ENCODE results near the gene BIN2. TPM values are rescaled to one million over a fixed set of nuclear protein-coding genes. Genes with fewer than 3 reads are reported as not detected.

BIN2 gene
- polyA plus RNA-seq, 3 donors: 120 to 376 (median 196) TPM

DNA sequence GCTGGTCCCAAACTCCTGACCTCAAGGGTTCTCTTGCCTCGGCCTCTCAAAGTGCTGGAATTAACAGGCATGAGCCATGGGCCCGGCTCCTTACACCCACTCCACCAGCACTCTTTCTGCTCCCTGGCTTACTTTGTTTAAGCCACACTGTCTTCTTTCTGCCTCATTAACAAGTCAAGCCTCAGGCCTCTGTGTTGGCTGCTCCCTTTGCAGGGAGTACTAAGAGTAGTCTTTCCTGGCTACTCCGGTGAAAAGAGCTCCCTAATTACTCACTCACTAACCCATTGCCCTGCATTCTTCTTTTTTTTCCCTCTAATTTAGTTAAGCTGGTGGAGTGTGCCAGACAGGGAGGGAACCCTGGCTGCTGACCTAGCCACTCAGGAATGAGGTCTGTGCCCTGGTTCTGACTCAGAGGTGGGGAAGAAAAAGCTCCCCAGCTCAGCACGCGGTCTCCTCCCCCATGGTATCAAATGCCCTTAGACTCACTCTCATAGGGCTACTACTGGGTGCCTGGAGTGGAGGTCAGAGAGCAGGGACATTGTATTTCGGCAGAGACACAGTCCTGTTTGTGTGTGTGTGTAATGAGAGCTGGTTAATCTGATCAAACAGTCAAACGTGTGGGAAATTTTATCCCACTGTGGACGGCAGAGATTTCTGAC, 47.5 kb upstream of the BIN2 start:
- Histone ChIP-seq H3K79me2 (ENCODE audit: insufficient read depth, low read length) (no peaks in the 10 kb centered on the region), H3K4me3 (replicated peaks in 1 of 3; ENCODE audit: low read depth in 2 of 3, low read length in 3 of 3) (no peak overlapping the region), H2AFZ (ENCODE audit: insufficient read depth, low read depth, low read length, poor library complexity, severe bottlenecking) (no peak overlapping the region), H3K27me3 (ENCODE audit: control insufficient read depth in 2 of 2, insufficient read depth in 2 of 2, low read length in 2 of 2) (no peaks in the 10 kb centered on the region), H3K27ac (ENCODE audit: low read depth in 1 of 2, low read length in 2 of 2) (no peak overlapping the region), H3K9ac (ENCODE audit: insufficient read depth, low read length, poor library complexity, severe bottlenecking) (no peak overlapping the region), H3K4me1 (ENCODE audit: control insufficient read depth in 1 of 2, insufficient read depth in 2 of 2, low read length in 2 of 2) (peaks cover 18 to 23% of the 10 kb centered on the region in 2 donors), H3K4me2 (replicated peaks; ENCODE audit: extremely low read depth, low read length, poor library complexity, severe bottlenecking) (no peak overlapping the region), H4K20me1 (ENCODE audit: insufficient read depth, low read length) (peaks cover 8% of the 10 kb centered on the region), H3K36me3 (replicated peaks in 1 of 2; ENCODE audit: control insufficient read depth in 1 of 2, insufficient read depth in 2 of 2, low read length in 2 of 2) (peaks cover 13 to 61% of the 10 kb centered on the region in 2 donors), H3K9me3 (replicated peaks in 1 of 2; ENCODE audit: control insufficient read depth in 1 of 2, insufficient read depth in 1 of 2, low read length in 2 of 2) (no peaks in the 10 kb centered on the region)
- H3K9me3 Mint-ChIP-seq: peaks cover 0 to 16% (median 9%) of the 10 kb centered on the region in 7 donors
- 96% methylated on average over 4 of the region's 8 CpGs for WGBS (ENCODE audit: insufficient coverage)
- no peak overlapping the region for H3K4me3 Mint-ChIP-seq
- intact Hi-C loops (cut with micrococcal nuclease): no loop called here
- H3K36me3 Mint-ChIP-seq: peaks cover 68 to 79% of the 10 kb centered on the region in 2 donors
- no peak for DNase-seq
- TF ChIP-seq, protein P1, sequence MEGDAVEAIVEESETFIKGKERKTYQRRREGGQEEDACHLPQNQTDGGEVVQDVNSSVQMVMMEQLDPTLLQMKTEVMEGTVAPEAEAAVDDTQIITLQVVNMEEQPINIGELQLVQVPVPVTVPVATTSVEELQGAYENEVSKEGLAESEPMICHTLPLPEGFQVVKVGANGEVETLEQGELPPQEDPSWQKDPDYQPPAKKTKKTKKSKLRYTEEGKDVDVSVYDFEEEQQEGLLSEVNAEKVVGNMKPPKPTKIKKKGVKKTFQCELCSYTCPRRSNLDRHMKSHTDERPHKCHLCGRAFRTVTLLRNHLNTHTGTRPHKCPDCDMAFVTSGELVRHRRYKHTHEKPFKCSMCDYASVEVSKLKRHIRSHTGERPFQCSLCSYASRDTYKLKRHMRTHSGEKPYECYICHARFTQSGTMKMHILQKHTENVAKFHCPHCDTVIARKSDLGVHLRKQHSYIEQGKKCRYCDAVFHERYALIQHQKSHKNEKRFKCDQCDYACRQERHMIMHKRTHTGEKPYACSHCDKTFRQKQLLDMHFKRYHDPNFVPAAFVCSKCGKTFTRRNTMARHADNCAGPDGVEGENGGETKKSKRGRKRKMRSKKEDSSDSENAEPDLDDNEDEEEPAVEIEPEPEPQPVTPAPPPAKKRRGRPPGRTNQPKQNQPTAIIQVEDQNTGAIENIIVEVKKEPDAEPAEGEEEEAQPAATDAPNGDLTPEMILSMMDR (IDR thresholded peaks at IDR 0.05): no peak
- H3K27ac Mint-ChIP-seq: no peak overlapping the region
- peaks cover 0 to 6% (median 0%) of the 10 kb centered on the region in 3 donors for H3K27me3 Mint-ChIP-seq (ENCODE audit: low read depth in 3 of 3)
- H3K4me1 Mint-ChIP-seq: peaks cover 26% of the 10 kb centered on the region

DNA sequence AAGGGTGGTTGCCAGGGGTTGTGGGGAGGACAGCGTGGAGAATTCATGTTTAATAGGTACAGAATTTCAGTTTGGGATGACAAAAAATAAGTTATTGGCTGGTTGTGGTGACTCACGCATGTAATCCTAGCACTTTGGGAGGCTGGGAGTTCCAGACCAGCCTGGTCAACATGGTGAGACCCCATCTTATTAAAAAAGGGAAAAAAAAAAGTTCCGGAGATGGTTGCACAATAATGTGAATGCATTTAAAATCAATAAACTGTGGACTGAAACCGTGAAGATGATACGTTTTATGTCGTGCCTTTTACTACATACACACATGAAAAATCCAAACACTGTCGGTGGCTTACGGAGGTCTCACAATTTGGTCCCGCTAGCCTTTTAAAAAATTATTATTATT, 46.7 kb upstream of the BIN2 start:
- TF ChIP-seq, protein P1 (IDR thresholded peaks at IDR 0.05): no peak
- Histone ChIP-seq H4K20me1 (ENCODE audit: insufficient read depth, low read length) (peaks cover 8% of the 10 kb centered on the region), H3K27me3 (ENCODE audit: control insufficient read depth in 2 of 2, insufficient read depth in 2 of 2, low read length in 2 of 2) (no peaks in the 10 kb centered on the region), H3K36me3 (replicated peaks in 1 of 2; ENCODE audit: control insufficient read depth in 1 of 2, insufficient read depth in 2 of 2, low read length in 2 of 2) (peaks cover 9 to 55% of the 10 kb centered on the region in 2 donors), H3K9ac (ENCODE audit: insufficient read depth, low read length, poor library complexity, severe bottlenecking) (no peak overlapping the region), H3K79me2 (ENCODE audit: insufficient read depth, low read length) (no peaks in the 10 kb centered on the region), H2AFZ (ENCODE audit: insufficient read depth, low read depth, low read length, poor library complexity, severe bottlenecking) (no peak overlapping the region), H3K4me1 (ENCODE audit: control insufficient read depth in 1 of 2, insufficient read depth in 2 of 2, low read length in 2 of 2) (peaks cover 18 to 23% of the 10 kb centered on the region in 2 donors), H3K4me3 (replicated peaks in 1 of 3; ENCODE audit: low read depth in 2 of 3, low read length in 3 of 3) (no peak overlapping the region), H3K27ac (ENCODE audit: low read depth in 1 of 2, low read length in 2 of 2) (no peak overlapping the region), H3K4me2 (replicated peaks; ENCODE audit: extremely low read depth, low read length, poor library complexity, severe bottlenecking) (no peak overlapping the region), H3K9me3 (replicated peaks in 1 of 2; ENCODE audit: control insufficient read depth in 1 of 2, insufficient read depth in 1 of 2, low read length in 2 of 2) (no peaks in the 10 kb centered on the region)
- Mint-ChIP-seq H3K4me1 (peaks cover 26% of the 10 kb centered on the region), H3K27me3 (ENCODE audit: low read depth in 3 of 3) (peaks cover 0 to 6% (median 0%) of the 10 kb centered on the region in 3 donors), H3K36me3 (peaks cover 72 to 79% of the 10 kb centered on the region in 2 donors), H3K27ac (peak overlapping the region in 1 of 7 donors; percentile 20), H3K9me3 (peaks cover 0 to 16% (median 9%) of the 10 kb centered on the region in 7 donors), H3K4me3 (peak overlapping the region in 1 of 2 donors; percentile 11)
- DNase-seq: no peak
- intact Hi-C loops (cut with micrococcal nuclease): no loop called here
- 100% methylated on average over 2 of the region's 9 CpGs for WGBS (ENCODE audit: insufficient coverage)

Data from CD14-positive monocyte (primary cell).